K562 (cell line): ENCODE measurements around the gene CORIN.

Experiments used
- EP300 ChIP-seq: IDR thresholded peaks from 2 replicates; pipeline ENCODE4 v1.6.1; 2012; ENCODE audit warnings: low read length, improper control_type of control experiment
- TF ChIP-seq, protein P1 (sequence below): fragments of 250-450 bp; sonication (Bioruptor Pico); IDR thresholded peaks from 2 replicates; pipeline ENCODE4 v1.8.0; 2022; ENCODE audit warnings: inconsistent platforms, mild to moderate bottlenecking, moderate library complexity, borderline replicate concordance

- TF ChIP-seq, protein P1, sequence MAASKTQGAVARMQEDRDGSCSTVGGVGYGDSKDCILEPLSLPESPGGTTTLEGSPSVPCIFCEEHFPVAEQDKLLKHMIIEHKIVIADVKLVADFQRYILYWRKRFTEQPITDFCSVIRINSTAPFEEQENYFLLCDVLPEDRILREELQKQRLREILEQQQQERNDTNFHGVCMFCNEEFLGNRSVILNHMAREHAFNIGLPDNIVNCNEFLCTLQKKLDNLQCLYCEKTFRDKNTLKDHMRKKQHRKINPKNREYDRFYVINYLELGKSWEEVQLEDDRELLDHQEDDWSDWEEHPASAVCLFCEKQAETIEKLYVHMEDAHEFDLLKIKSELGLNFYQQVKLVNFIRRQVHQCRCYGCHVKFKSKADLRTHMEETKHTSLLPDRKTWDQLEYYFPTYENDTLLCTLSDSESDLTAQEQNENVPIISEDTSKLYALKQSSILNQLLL: no peak
- TF ChIP-seq EP300: no peak
These were observed 194.7 kb downstream of the CORIN start for GRCh38 chr4:47642985-47643760.
